ENCODE data around the gene LRRC28. TPM values are rescaled to one million over a fixed set of nuclear protein-coding genes. Genes with fewer than 3 reads are reported as not detected.

LRRC28 gene
- total and polyA plus RNA-seq, 10 of the 15 experiments (the other 5 are each of a cell fraction or from before 2014, with no cell fraction given), result 21.3 to 54.9 (median 27.7) TPM

- ChIA-PET RAD21 (ENCODE audit: unreplicated experiment) (interaction anchor here (1.0 to 8.3 kb wide), 2 partner anchors 11 to 421 kb away, joined by 4 to 111 read pairs; no protein-coding TSS in a partner anchor), POLR2A (no interaction called here), CTCF (interaction anchor here (1.0 to 5.8 kb wide), 5 partner anchors 11 to 419 kb away, joined by 3 to 117 read pairs (median 34); no protein-coding TSS in a partner anchor), SMC1A (ENCODE audit: uncharacterized antibody, unreplicated experiment) (interaction anchor here (1.4 to 8.4 kb wide), 2 partner anchors 11 to 419 kb away, joined by 4 to 151 read pairs; no protein-coding TSS in a partner anchor)
- H3K79me2 ChIP-seq (ENCODE audit: control insufficient read depth, insufficient read depth, low read length), result no peaks in the 10 kb centered on the region
- no peak overlapping the region for H3K27ac ChIP-seq (ENCODE audit: control insufficient read depth, insufficient read depth)
- no peaks in the 10 kb centered on the region for H3K36me3 ChIP-seq (ENCODE audit: control insufficient read depth in 2 of 2, insufficient read depth in 2 of 2, low read length in 1 of 2)
- no TSS peak for BruUV-seq (replicated peaks)
- H3K4me1 ChIP-seq (ENCODE audit: control insufficient read depth, insufficient read depth, low read length), result no peaks in the 10 kb centered on the region
- no peak overlapping the region for H3K4me3 ChIP-seq
- no peaks in the 10 kb centered on the region for H3K27me3 ChIP-seq (replicated peaks in 1 of 2; ENCODE audit: control insufficient read depth in 2 of 2, insufficient read depth in 2 of 2, low read length in 1 of 2)
- no peak overlapping the region for H3K4me2 ChIP-seq (ENCODE audit: control insufficient read depth, insufficient read depth)
- no peak overlapping the region for H3K9ac ChIP-seq (ENCODE audit: control insufficient read depth, insufficient read depth, low read length)
- ATAC-seq (no peak), DNase-seq (ENCODE audit: low read depth, low spot score) (no peak), FAIRE-seq (no peak)
- intact Hi-C loops (cut with micrococcal nuclease; ENCODE audit: unreplicated experiment), result loop anchor here (1.0 to 5.0 kb wide), 2 partner anchors 284 to 447 kb away; partner anchors contain the start of gene MEF2A
- in situ Hi-C loops (cut with MboI), result no loop called here
- TF ChIP-seq STAT1 (conservative IDR thresholded peaks at IDR 0.05) (no peak), CBFB (IDR thresholded peaks at IDR 0.05; ENCODE audit: low read depth) (no peak), WRNIP1 (IDR thresholded peaks at IDR 0.05; ENCODE audit: borderline replicate concordance, low read depth, low read length) (no peak), SMARCA5 (IDR thresholded peaks at IDR 0.05) (no peak), EED (IDR thresholded peaks at IDR 0.05; ENCODE audit: low read depth) (no peak), NFYA (IDR thresholded peaks at IDR 0.05; ENCODE audit: borderline replicate concordance, low read depth, low read length) (no peak), BHLHE40 (IDR thresholded peaks at IDR 0.05; ENCODE audit: borderline replicate concordance in 1 of 2, low read depth in 2 of 2, low read length in 1 of 2) (no peak)
- H3K9me3 ChIP-seq (replicated peaks; ENCODE audit: control insufficient read depth, insufficient read depth, low read length), result no peaks in the 10 kb centered on the region; the same call in 2 of the 3 replicates
- no peaks in the 10 kb centered on the region for H4K20me1 ChIP-seq (ENCODE audit: control insufficient read depth, insufficient read depth)
- H2AFZ ChIP-seq (ENCODE audit: control insufficient read depth, low read depth, low read length), result no peak overlapping the region
These were observed 32.4 kb downstream of the LRRC28 start for GRCh38 chr15:99283717-99284116.

GRCh38 chr15:99291643-99292042 is 40.4 kb downstream of the LRRC28 start:
- Histone ChIP-seq H3K27ac (ENCODE audit: control insufficient read depth, insufficient read depth) (no peak overlapping the region), H3K9ac (ENCODE audit: control insufficient read depth, insufficient read depth, low read length) (no peak overlapping the region), H3K9me3 (replicated peaks; ENCODE audit: control insufficient read depth, insufficient read depth, low read length) (peaks cover 5% of the 10 kb centered on the region; the same call in 2 of the 3 replicates), H3K4me3 (no peak overlapping the region), H3K4me2 (ENCODE audit: control insufficient read depth, insufficient read depth) (no peak overlapping the region), H3K27me3 (replicated peaks in 1 of 2; ENCODE audit: control insufficient read depth in 2 of 2, insufficient read depth in 2 of 2, low read length in 1 of 2) (no peaks in the 10 kb centered on the region), H3K4me1 (ENCODE audit: control insufficient read depth, insufficient read depth, low read length) (no peaks in the 10 kb centered on the region), H2AFZ (ENCODE audit: control insufficient read depth, low read depth, low read length) (no peak overlapping the region), H4K20me1 (ENCODE audit: control insufficient read depth, insufficient read depth) (no peaks in the 10 kb centered on the region), H3K36me3 (ENCODE audit: control insufficient read depth in 2 of 2, insufficient read depth in 2 of 2, low read length in 1 of 2) (no peaks in the 10 kb centered on the region; a peak in 1 of 4 replicates), H3K79me2 (ENCODE audit: control insufficient read depth, insufficient read depth, low read length) (no peaks in the 10 kb centered on the region)
- POLR2A ChIA-PET, result interaction anchor here (0.6 kb wide), 1 partner anchor 146 kb away, joined by 3 read pairs; no protein-coding TSS in a partner anchor
- TF ChIP-seq RELA (IDR thresholded peaks at IDR 0.05; ENCODE audit: borderline replicate concordance, partially characterized antibody) (no peak), FOXK2 (IDR thresholded peaks at IDR 0.05) (no peak), PAX8 (IDR thresholded peaks at IDR 0.05) (no peak), E2F4 (IDR thresholded peaks at IDR 0.05; ENCODE audit: low read depth, low read length) (no peak), DPF2 (IDR thresholded peaks at IDR 0.05) (no peak)
- intact Hi-C loops (cut with micrococcal nuclease; ENCODE audit: unreplicated experiment) (no loop called here), in situ Hi-C loops (cut with MboI) (no loop called here)
- BruUV-seq (replicated peaks), result no TSS peak
- no peak for FAIRE-seq
- RAD21 ChIA-PET (ENCODE audit: unreplicated experiment), result no interaction called here
- no peak for DNase-seq (ENCODE audit: low read depth, low spot score)
- SMC1A ChIA-PET (ENCODE audit: uncharacterized antibody, unreplicated experiment), result no interaction called here
- no peak for ATAC-seq
- CTCF ChIA-PET, result interaction anchor here (0.7 to 1.3 kb wide), 2 partner anchors 180 to 410 kb away, joined by 3 to 4 read pairs; no protein-coding TSS in a partner anchor
